Nucleus accumbens (tissue), 56 donors: ENCODE measurements around the gene TRAPPC2.
"Not testable (repeated sequence)": the region's sequence is repeated elsewhere in the genome, so short reads cannot be mapped to it uniquely, and the experiment has no call there.

ENCODE experiments used
- DNase-seq, 56 donors: peaks; one replicate each; lab custom pipeline; 2025; lab: John Stamatoyannopoulos, UW

Gene TRAPPC2

GRCh38 chrX:13681595-13681994 lies 52.8 kb downstream of the TRAPPC2 start:
- DNase-seq: no peak

GRCh38 chrX:13679700-13680099 lies 54.7 kb downstream of the TRAPPC2 start:
- not testable (repeated sequence) for DNase-seq

GRCh38 chrX:13676885-13677284 lies 57.5 kb downstream of the TRAPPC2 start:
- DNase-seq: no peak

- DNase-seq: no peak
Observed at GRCh38 chrX:13673016-13673415, 61.4 kb downstream of the TRAPPC2 start.

- DNase-seq: no peak
Observed at GRCh38 chrX:13670197-13670596, 64.2 kb downstream of the TRAPPC2 start.

- DNase-seq: not testable (repeated sequence)
Observed at GRCh38 chrX:13669755-13670154, 64.7 kb downstream of the TRAPPC2 start.

GRCh38 chrX:13669246-13669737 lies 65.1 kb downstream of the TRAPPC2 start:
- DNase-seq: no peak

GRCh38 chrX:13667919-13668318 lies 66.5 kb downstream of the TRAPPC2 start:
- no peak for DNase-seq

- DNase-seq: peak in 43 of 56 donors; percentile 0 to 68 (median 22)
Observed at GRCh38 chrX:13666836-13667235, 67.6 kb downstream of the TRAPPC2 start.

GRCh38 chrX:13664020-13664419 lies 70.4 kb downstream of the TRAPPC2 start:
- DNase-seq: no peak

- DNase-seq: no peak
Observed at GRCh38 chrX:13662355-13662791, 72.0 kb downstream of the TRAPPC2 start.
